Common myeloid progenitor, CD34-positive (primary cell): ENCODE results near the gene HEYL.

Source experiments
- CTCF ChIA-PET: fragments of 350-600 bp; sonication (Branson Sonifier 250); formaldehyde crosslinking; loops from one replicate; lab custom pipeline; 2021; ENCODE audit warnings: antibody characterized with exemption; lab: Charles Lee
- POLR2A ChIA-PET: fragments of 350-600 bp; sonication (Branson Sonifier 250); formaldehyde crosslinking; loops from one replicate; lab custom pipeline; 2021; ENCODE audit warnings: antibody characterized with exemption; lab: Charles Lee
- DNase-seq, 3 donors: peaks; one replicate each; pipeline versions ENCODE4 v3.0.0 to v3.0.0-alpha.2; 2013
- H3K27ac ChIP-seq, 2 experiments: 1 replicate in 1 of 2; 2 replicates in 1 of 2; pipeline ENCODE4 v1.7.0; 2013; ENCODE audit warnings: inconsistent platforms in 2 of 2, low read length in 2 of 2, mild to moderate bottlenecking in 2 of 2, low read depth in 1 of 2, moderate library complexity in 1 of 2; ENCODE audit not compliant: severe bottlenecking in 2 of 2, insufficient read depth in 1 of 2, poor library complexity in 1 of 2
- H3K27me3 ChIP-seq, 5 experiments: replicated peaks in 2 of 5; 1 replicate in 3 of 5; 2 replicates in 2 of 5; pipeline versions ENCODE4 v1.6.1 to v1.7.0; 2013; ENCODE audit warnings: low read length in 4 of 5, mild to moderate bottlenecking in 2 of 5, moderate library complexity in 2 of 5, inconsistent platforms in 1 of 5; ENCODE audit not compliant: insufficient read depth in 5 of 5, control insufficient read depth in 4 of 5
- H3K36me3 ChIP-seq, 4 experiments: 1 replicate in 2 of 4; 2 replicates in 2 of 4; pipeline versions ENCODE4 v1.6.1 to v1.7.0; 2013; ENCODE audit warnings: low read length in 3 of 4, control low read depth in 1 of 4, mild to moderate bottlenecking in 1 of 4; ENCODE audit not compliant: control insufficient read depth in 4 of 4, insufficient read depth in 4 of 4
- H3K4me1 ChIP-seq, 4 experiments: 1 replicate in 3 of 4; 2 replicates in 1 of 4; pipeline versions ENCODE4 v1.6.1 to v1.7.1; 2013; ENCODE audit warnings: low read length in 3 of 4, mild to moderate bottlenecking in 3 of 4, control low read depth in 1 of 4, inconsistent platforms in 1 of 4, moderate library complexity in 1 of 4; ENCODE audit not compliant: control insufficient read depth in 4 of 4, insufficient read depth in 4 of 4; ENCODE audit errors: control extremely low read depth in 1 of 4
- H3K4me3 ChIP-seq, 7 experiments: 1 replicate in 4 of 7; 2 replicates in 3 of 7; pipeline versions ENCODE4 v1.5.1 to v1.7.0; 2013; ENCODE audit warnings: mild to moderate bottlenecking in 7 of 7, low read length in 6 of 7, moderate library complexity in 6 of 7, inconsistent platforms in 2 of 7, low read depth in 2 of 7, control low read depth in 1 of 7; ENCODE audit not compliant: insufficient read depth in 4 of 7, control insufficient read depth in 1 of 7; ENCODE audit errors: extremely low read depth in 1 of 7
- H3K9me3 ChIP-seq, 5 experiments: 1 replicate in 4 of 5; 2 replicates in 1 of 5; pipeline versions ENCODE4 v1.6.1 to v1.7.1; 2013; ENCODE audit warnings: low read length in 4 of 5, mild to moderate bottlenecking in 2 of 5, inconsistent platforms in 1 of 5, low read depth in 1 of 5, moderate library complexity in 1 of 5; ENCODE audit not compliant: control insufficient read depth in 4 of 5, insufficient read depth in 2 of 5; ENCODE audit errors: control extremely low read depth in 1 of 5
- WGBS: methylation state at CpG from one replicate; pipeline ENCODE4 v1.1.5; 2013; ENCODE audit not compliant: insufficient coverage; 5-methylcytosine and 5-hydroxymethylcytosine counted together

HEYL gene

DNA sequence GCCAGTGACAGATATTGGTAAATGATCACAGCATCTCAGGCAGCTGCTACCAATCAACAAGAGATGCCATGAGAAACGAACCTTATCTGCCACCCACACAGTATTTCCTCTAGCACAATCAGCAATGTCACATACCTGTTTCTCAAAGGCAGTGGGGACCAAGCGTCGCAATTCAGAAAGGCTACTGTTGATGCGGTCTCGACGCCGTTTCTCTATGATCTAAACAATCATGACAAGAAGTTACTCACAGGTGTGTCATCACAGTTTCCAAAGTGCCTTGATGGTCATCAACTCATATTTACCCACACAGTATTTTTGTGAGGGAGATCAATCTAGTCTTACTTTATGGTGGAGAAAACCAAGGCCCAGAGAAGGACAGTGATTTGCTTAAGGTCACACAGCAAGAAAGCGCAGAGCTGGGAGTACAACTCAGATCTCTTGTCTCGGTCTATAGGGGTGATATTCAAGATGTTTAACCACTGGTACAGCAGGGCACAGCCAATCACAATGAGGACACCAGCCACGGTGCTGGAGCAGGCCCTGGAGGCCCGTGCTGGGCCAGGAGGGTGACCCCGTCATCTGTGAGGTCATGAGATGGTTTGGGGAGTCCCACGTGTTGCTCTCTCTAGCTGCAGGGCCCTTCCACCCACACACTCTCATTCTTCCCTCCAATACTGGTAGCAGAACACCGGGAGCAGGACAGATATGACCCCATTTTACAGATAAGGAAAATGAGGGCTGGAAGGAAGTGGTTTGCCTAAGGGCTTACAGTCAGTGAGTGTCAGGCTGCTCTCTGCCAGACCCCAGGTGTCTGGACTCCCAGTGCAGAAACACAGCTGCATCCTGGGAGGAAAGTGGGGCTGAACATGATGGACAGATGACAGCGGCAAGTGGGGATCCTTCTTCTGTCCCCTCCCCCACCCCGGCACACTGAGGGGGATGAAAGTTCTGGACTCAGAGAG, 7.8 kb downstream of the HEYL start:
- no peaks in the 10 kb centered on the region for H3K4me1 ChIP-seq
- ChIA-PET POLR2A (no interaction called here), CTCF (interaction anchor here (1.8 to 2.2 kb wide), 2 partner anchors 22 to 25 kb away, joined by 5 to 6 read pairs; no protein-coding TSS in a partner anchor)
- peaks cover 0 to 7% (median 3%) of the 10 kb centered on the region in 4 experiments for H3K36me3 ChIP-seq
- H3K27ac ChIP-seq = no peak overlapping the region
- H3K9me3 ChIP-seq = no peaks in the 10 kb centered on the region
- peaks cover 0 to 40% (median 0%) of the 10 kb centered on the region in 5 experiments for H3K27me3 ChIP-seq
- H3K4me3 ChIP-seq = no peak overlapping the region
- 91% methylated on average over 9 of the region's 16 CpGs for WGBS
- DNase-seq = no peak

- no peak for DNase-seq
- H3K27me3 ChIP-seq = peaks cover 0 to 33% (median 0%) of the 10 kb centered on the region in 5 experiments
Observed at GRCh38 chr1:39628807-39629350, 10.6 kb downstream of the HEYL start.

DNA sequence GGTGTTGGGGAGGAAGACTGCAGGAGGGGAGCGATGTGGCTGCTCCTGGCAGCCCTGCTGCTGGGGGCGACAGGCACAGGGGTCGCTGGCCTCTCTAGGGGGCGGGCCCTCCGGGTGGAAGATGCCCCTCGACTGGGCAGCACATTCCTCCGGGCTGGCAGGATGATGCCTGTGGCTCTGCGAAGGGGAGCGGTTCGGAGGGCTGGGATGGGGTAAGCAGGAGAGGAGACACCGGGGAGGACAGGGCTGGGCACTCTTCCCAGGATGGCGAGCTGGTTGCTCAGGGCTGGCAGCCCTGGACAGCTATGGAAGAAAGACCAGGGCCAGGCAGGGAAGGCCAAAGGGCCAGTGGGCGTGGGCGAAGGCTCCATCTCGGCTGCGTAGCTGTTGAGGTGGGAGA, 12.8 kb downstream of the HEYL start:
- Histone ChIP-seq H3K27ac (no peak overlapping the region), H3K27me3 (peaks cover 0 to 19% (median 0%) of the 10 kb centered on the region in 5 experiments), H3K4me1 (no peaks in the 10 kb centered on the region), H3K4me3 (no peak overlapping the region), H3K36me3 (peaks cover 0 to 7% (median 3%) of the 10 kb centered on the region in 4 experiments), H3K9me3 (no peaks in the 10 kb centered on the region)
- WGBS = 95% methylated on average over 11 of the region's 16 CpGs
- POLR2A ChIA-PET = no interaction called here
- CTCF ChIA-PET = no interaction called here
- DNase-seq = no peak

More at GRCh38 chr1:39628807-39629350, 10.6 kb downstream of the HEYL start:
- Histone ChIP-seq H3K27ac (no peak overlapping the region), H3K4me1 (no peaks in the 10 kb centered on the region), H3K4me3 (no peak overlapping the region), H3K9me3 (no peaks in the 10 kb centered on the region), H3K36me3 (peaks cover 0 to 7% (median 3%) of the 10 kb centered on the region in 4 experiments)
- POLR2A ChIA-PET = no interaction called here
- CTCF ChIA-PET = interaction anchor here (1.6 kb wide), 1 partner anchor 11 kb away, joined by 3 read pairs; the partner anchor contains the start of gene HEYL
- WGBS = 100% methylated on average over 3 of the region's 11 CpGs

DNA sequence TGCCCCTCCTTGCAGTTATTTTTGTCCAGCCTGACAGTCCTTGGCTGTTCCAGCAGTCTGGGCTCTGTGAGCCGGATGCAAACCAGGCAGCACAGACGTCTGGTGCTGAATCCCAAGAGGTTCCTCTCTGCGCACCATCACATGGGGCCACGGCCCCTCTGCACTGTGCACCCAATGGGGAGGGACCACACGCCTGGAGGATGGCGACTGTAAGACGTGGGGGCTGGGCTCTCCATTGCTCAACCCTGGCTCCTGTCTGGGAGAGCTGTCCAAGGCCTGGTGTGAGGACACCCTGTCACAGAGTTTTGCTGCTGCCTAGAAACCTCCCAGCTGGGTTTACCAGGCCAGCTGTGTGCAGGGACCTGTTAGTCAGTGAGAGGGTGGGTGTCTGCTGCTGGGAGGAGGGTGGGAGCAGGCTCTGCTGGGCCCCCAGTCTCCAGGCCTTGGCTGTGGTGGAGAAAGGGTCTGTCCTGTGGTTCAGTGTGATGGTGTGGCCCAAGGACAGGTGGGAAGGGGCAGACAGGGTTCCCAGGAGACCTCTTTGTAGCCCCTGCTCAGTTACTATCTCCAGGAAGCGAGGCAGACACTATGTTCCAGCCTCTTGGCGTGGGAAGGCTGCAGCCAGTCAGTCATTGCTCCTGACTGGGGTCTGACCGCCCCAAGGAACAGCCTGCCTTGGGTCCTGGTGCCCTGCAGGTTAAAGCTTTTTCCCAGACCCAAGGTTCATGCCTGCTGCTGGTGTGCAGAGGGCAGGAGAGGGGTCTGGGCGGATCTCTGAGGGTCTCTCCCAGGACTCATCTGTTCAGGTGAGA, 13.8 kb downstream of the HEYL start:
- H3K9me3 ChIP-seq = no peaks in the 10 kb centered on the region
- H3K4me1 ChIP-seq = no peaks in the 10 kb centered on the region
- H3K36me3 ChIP-seq = peaks cover 0 to 7% (median 3%) of the 10 kb centered on the region in 4 experiments
- H3K4me3 ChIP-seq = no peak overlapping the region
- ChIA-PET CTCF (interaction anchor here (0.9 kb wide), 1 partner anchor 14 kb away, joined by 3 read pairs; no protein-coding TSS in a partner anchor), POLR2A (no interaction called here)
- DNase-seq = no peak
- peaks cover 0 to 17% (median 0%) of the 10 kb centered on the region in 5 experiments for H3K27me3 ChIP-seq
- WGBS = 93% methylated on average over 11 of the region's 11 CpGs
- H3K27ac ChIP-seq = no peak overlapping the region

- Histone ChIP-seq H3K9me3 (no peaks in the 10 kb centered on the region), H3K27ac (no peak overlapping the region), H3K27me3 (peaks cover 0 to 16% (median 0%) of the 10 kb centered on the region in 5 experiments), H3K4me1 (no peaks in the 10 kb centered on the region), H3K4me3 (no peak overlapping the region), H3K36me3 (peaks cover 0 to 5% (median under 1%) of the 10 kb centered on the region in 4 experiments)
- DNase-seq = no peak
- ChIA-PET POLR2A (no interaction called here), CTCF (interaction anchor here (0.9 kb wide), 1 partner anchor 13 kb away, joined by 3 read pairs; no protein-coding TSS in a partner anchor)
- WGBS = 89% methylated on average over 8 of the region's 8 CpGs
Observed at GRCh38 chr1:39625009-39625408, 14.4 kb downstream of the HEYL start.

DNA sequence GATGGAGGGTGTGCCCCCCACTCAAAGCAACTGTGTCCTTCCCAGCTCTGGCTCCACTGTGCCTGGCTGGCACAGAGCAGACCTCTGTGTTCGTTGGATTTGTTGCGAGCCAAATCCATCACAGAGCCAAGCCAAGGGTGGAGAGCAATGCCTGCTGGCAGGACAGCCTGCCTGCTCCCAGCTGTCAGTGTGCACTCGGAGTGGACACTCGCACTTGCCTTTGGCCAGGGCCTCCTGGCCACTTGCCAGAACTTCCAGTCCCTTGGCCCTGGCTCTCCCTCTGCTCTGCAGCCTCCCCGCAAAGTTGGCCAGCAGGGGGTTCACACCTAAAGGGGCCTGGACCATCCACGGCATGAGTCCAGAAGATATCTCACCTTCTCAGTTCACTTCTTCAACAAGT, 16.4 kb downstream of the HEYL start:
- CTCF ChIA-PET = interaction anchor here (1.5 to 5.0 kb wide), 3 partner anchors 12 to 35 kb away, joined by 7 to 27 read pairs (median 7); no protein-coding TSS in a partner anchor
- no peaks in the 10 kb centered on the region for H3K9me3 ChIP-seq

More for the DNA sequence above, 16.4 kb downstream of the HEYL start:
- Histone ChIP-seq H3K4me3 (no peak overlapping the region), H3K4me1 (no peaks in the 10 kb centered on the region), H3K36me3 (no peaks in the 10 kb centered on the region), H3K27me3 (peaks cover 0 to 12% (median 0%) of the 10 kb centered on the region in 5 experiments), H3K27ac (no peak overlapping the region)
- POLR2A ChIA-PET = no interaction called here
- WGBS = 95% methylated on average over 6 of the region's 6 CpGs
- DNase-seq = no peak
